ENCODE measurements around the gene ZNF362. TPM values are rescaled to one million over a fixed set of nuclear protein-coding genes. Genes with fewer than 3 reads are reported as not detected.
A peak's percentile ranks its signal among the peaks of the same experiment; 100 is the strongest.

ZNF362 gene
- total and polyA plus RNA-seq, 2 of the 13 experiments (the other 11 are each of a cell fraction or from before 2014, with no cell fraction given) = 8.3 to 14.2 TPM

MicroRNAs encoded within 50 kb of the gene (microRNA counts, 767-probe panel; counts per million panel counts)
- not detected for microRNA hsa-miR-3605-5p

Small RNA genes lying within 50 kb of the gene (microRNA-seq; reads per million reads assigned to microRNA genes)
- 13.1 reads per million, percentile 50 among the genes with 10 or more reads in this experiment for gene MIR3605

Small RNA genes lying within 50 kb of the gene (small RNA-seq; reads per million reads assigned to genes)
- 0 reads per million in 3 experiments for gene RN7SKP16 (ENCODE audit: insufficient read depth in 2 of 3, insufficient read length in 3 of 3, low read depth in 2 of 3, low replicate concordance in 1 of 3)

Other genes starting within 250 kb of the ZNF362 start
- 188 and 241 TPM in 2 replicates for gene AK2, start 219.6 kb upstream of the ZNF362 start, total RNA-seq (2016; rRNA removed; fragmentation: Illumina TruSeq; extraction: Trizol)
- 163 and 170 TPM in 2 replicates for gene AK2, start 219.6 kb upstream of the ZNF362 start, polyA plus RNA-seq (2011; rRNA removed)
- 1.5 and 1.7 TPM in 2 replicates for gene AZIN2, start 175.3 kb upstream of the ZNF362 start, total RNA-seq (2016; rRNA removed; fragmentation: Illumina TruSeq; extraction: Trizol)
- 3.5 and 5.7 TPM in 2 replicates for gene AZIN2, start 175.3 kb upstream of the ZNF362 start, polyA plus RNA-seq (2011; rRNA removed)
- 0.53 and 1.1 TPM in 2 replicates for gene TRIM62, start 74.4 kb upstream of the ZNF362 start, total RNA-seq (2016; rRNA removed; fragmentation: Illumina TruSeq; extraction: Trizol)
- gene TRIM62, start 74.4 kb upstream of the ZNF362 start, polyA plus RNA-seq (2011; rRNA removed) = 0.57 and 0.67 TPM in 2 replicates
- not detected in 2 replicates for gene A3GALT2, start 64.6 kb downstream of the ZNF362 start, total RNA-seq (2016; rRNA removed; fragmentation: Illumina TruSeq; extraction: Trizol)
- not detected in 2 replicates for gene A3GALT2, start 64.6 kb downstream of the ZNF362 start, polyA plus RNA-seq (2011; rRNA removed)
- gene PHC2, start 174.6 kb downstream of the ZNF362 start, total RNA-seq (2016; rRNA removed; fragmentation: Illumina TruSeq; extraction: Trizol) = 52.5 and 53.5 TPM in 2 replicates
- gene PHC2, start 174.6 kb downstream of the ZNF362 start, polyA plus RNA-seq (2011; rRNA removed) = 84.9 and 100 TPM in 2 replicates
- gene ZSCAN20, start 216.2 kb downstream of the ZNF362 start, total RNA-seq (2016; rRNA removed; fragmentation: Illumina TruSeq; extraction: Trizol) = 2.8 TPM in 2 replicates
- 1.1 and 1.3 TPM in 2 replicates for gene ZSCAN20, start 216.2 kb downstream of the ZNF362 start, polyA plus RNA-seq (2011; rRNA removed)

All from HepG2 (cell line).